Stimulated activated CD4-positive, alpha-beta T cell treated with anti-CD3 and anti-CD28 coated beads, Interleukin-12 subunit alpha, Interleukin-12 subunit beta, amount 100 ng/mL, for 24 hours (primary cell): ENCODE measurements around the gene PNLIPRP1.

Experiments used
- DNase-seq, 2 experiments: peaks; one replicate each; pipeline ENCODE4 v3.0.0-alpha.2; 2020; ENCODE audit warnings: low read depth in 2 of 2

The PNLIPRP1 gene

GRCh38 chr10:116590590-116591444, at the start of gene PNLIPRP1:
TSS of gene PNLIPRP1 (plus strand) at chr10:116590959. CDS start at chr10:116591130, 171 bp downstream.
- no peak for DNase-seq

- no peak for DNase-seq
Observed at GRCh38 chr10:116542007-116542677, 48.6 kb upstream of the PNLIPRP1 start.

- DNase-seq: no peak
Observed at GRCh38 chr10:116545122-116545521, 45.6 kb upstream of the PNLIPRP1 start.

- no peak for DNase-seq
Observed at GRCh38 chr10:116545756-116546155, 45.0 kb upstream of the PNLIPRP1 start, which contains the start of gene PNLIP. TSS of gene PNLIP (plus strand) at chr10:116545931. CDS start at chr10:116546093, 162 bp downstream.

- DNase-seq: no peak
Observed at GRCh38 chr10:116548301-116548700, 42.5 kb upstream of the PNLIPRP1 start.

- no peak for DNase-seq
Observed at GRCh38 chr10:116553378-116553980, 37.3 kb upstream of the PNLIPRP1 start.

- DNase-seq: no peak
Observed at GRCh38 chr10:116554628-116555027, 36.1 kb upstream of the PNLIPRP1 start.

GRCh38 chr10:116555880-116556279, 34.9 kb upstream of the PNLIPRP1 start:
- no peak for DNase-seq

- no peak for DNase-seq
Observed at GRCh38 chr10:116557305-116557880, 33.4 kb upstream of the PNLIPRP1 start.

- DNase-seq: no peak
Observed at GRCh38 chr10:116565534-116565933, 25.2 kb upstream of the PNLIPRP1 start.

- no peak for DNase-seq
Observed at GRCh38 chr10:116566932-116567331, 23.8 kb upstream of the PNLIPRP1 start.

GRCh38 chr10:116567335-116567734, 23.4 kb upstream of the PNLIPRP1 start:
- DNase-seq: no peak

GRCh38 chr10:116574797-116575196, 16.0 kb upstream of the PNLIPRP1 start:
- no peak for DNase-seq

- no peak for DNase-seq
Observed at GRCh38 chr10:116587878-116588591, 2.7 kb upstream of the PNLIPRP1 start.

- no peak for DNase-seq
Observed at GRCh38 chr10:116588995-116589394, 1.8 kb upstream of the PNLIPRP1 start.

GRCh38 chr10:116589926-116590325, 833 bp upstream of the PNLIPRP1 start:
- DNase-seq: no peak

GRCh38 chr10:116593139-116593740, 2.5 kb downstream of the PNLIPRP1 start:
- DNase-seq: no peak

GRCh38 chr10:116594525-116595035, 3.8 kb downstream of the PNLIPRP1 start:
- DNase-seq: no peak

GRCh38 chr10:116596062-116596461, 5.3 kb downstream of the PNLIPRP1 start:
- DNase-seq: no peak

- no peak for DNase-seq
Observed at GRCh38 chr10:116597543-116597942, 6.8 kb downstream of the PNLIPRP1 start.

- DNase-seq: no peak
Observed at GRCh38 chr10:116598329-116598728, 7.6 kb downstream of the PNLIPRP1 start.
